Daoy (cell line): ENCODE measurements around the gene RNASE13. TPM values are rescaled to one million over a fixed set of nuclear protein-coding genes. Genes with fewer than 3 reads are reported as not detected.
"Not testable (repeated sequence)": the region's sequence is repeated elsewhere in the genome, so short reads cannot be mapped to it uniquely, and the experiment has no call there.

Source experiments
- DNase-seq: peaks from one replicate; pipeline ENCODE4 v3.0.0-alpha.2; 2015; ENCODE audit warnings: low read depth
- total RNA-seq: library from RNA; depleted of rRNA; stranded (reverse); fragments of >200 nt; shearing (Covaris generic); gene quantifications from 2 replicates; pipeline ENCODE4 v1.2.3, GENCODE V29; 2014

The RNASE13 gene
- total RNA-seq, 1 experiment from 2014 or later: not detected

- DNase-seq: peak; percentile 34
Measured at GRCh38 chr14:21042918-21043317, 8.3 kb upstream of the RNASE13 start.

GRCh38 chr14:21041676-21042433, 7.2 kb upstream of the RNASE13 start, which contains the start of gene RNASE7:
Gene RNASE7 (plus strand): TSS chr14:21042362. CDS start chr14:21042993, 631 bp downstream.
- peak; percentile 49 for DNase-seq

- not testable (repeated sequence) for DNase-seq
Measured at GRCh38 chr14:21040941-21041340, 6.3 kb upstream of the RNASE13 start.

GRCh38 chr14:21040370-21040925, 5.8 kb upstream of the RNASE13 start:
- DNase-seq: no peak

- DNase-seq: peak; percentile 46
Measured at GRCh38 chr14:21039585-21040369, 5.2 kb upstream of the RNASE13 start.

GRCh38 chr14:21038441-21039422, 4.1 kb upstream of the RNASE13 start:
- DNase-seq: no peak

GRCh38 chr14:21037156-21037555, 2.5 kb upstream of the RNASE13 start:
- DNase-seq: no peak

DNA sequence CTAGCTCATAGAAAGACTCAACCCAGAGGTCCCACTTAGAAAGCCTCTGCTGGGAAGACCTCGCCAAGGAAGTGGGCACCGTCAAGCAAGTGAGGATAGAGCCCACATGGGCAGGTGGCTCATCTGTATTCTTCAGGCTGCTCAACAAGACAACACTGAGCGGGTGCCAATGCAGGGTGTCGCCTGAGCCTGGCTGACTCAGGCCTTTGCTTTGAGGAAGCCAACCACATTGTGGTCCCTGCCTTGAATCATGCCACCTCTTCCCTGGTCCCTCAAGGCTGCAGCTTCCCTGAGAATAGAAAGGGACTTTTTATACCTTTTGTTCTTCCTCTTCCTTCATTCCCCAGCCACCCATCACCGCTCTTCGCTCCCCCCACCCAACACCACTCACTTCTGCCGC, 2.1 kb upstream of the RNASE13 start:
- DNase-seq: peak; percentile 48

- DNase-seq: no peak
Measured at GRCh38 chr14:21033133-21033698, 1.4 kb downstream of the RNASE13 start.

DNA sequence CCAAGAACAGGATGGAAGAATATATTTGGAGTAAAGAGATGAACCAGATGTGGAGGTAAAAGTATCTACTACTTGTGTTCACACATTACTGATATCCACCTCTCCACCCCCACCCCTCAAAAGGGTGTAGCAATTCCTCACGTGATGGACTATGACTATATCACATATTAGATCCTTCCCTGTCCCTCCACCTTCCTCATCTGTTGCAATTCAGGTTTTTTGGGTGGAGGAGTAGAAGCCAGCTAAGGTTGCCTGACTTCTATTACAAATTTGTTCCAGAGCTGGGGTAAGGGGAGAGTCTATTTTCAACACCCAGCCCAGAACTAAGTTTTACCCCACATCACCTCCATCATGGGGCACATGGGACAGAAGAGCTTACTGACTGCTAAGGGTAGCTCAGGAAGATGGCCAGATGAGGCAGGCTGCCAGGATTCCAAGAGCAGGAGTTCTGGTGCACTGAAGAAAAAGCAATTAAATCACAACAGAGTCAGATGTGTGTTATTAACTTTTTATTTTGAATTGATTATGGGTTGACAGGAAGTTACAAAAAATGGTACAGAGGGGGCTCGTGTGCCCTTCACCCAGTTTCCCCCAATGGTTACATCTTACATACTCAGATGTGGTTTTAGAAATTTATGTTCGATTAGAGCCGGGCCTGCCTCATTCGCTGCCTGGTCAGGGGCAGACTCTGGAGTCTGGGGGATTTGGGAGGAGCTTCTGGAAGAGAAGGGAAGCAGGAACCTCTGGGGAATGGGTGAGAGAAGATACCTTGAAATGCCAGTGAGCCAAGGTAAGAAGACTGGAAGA, 2.1 kb downstream of the RNASE13 start:
- no peak for DNase-seq

DNA sequence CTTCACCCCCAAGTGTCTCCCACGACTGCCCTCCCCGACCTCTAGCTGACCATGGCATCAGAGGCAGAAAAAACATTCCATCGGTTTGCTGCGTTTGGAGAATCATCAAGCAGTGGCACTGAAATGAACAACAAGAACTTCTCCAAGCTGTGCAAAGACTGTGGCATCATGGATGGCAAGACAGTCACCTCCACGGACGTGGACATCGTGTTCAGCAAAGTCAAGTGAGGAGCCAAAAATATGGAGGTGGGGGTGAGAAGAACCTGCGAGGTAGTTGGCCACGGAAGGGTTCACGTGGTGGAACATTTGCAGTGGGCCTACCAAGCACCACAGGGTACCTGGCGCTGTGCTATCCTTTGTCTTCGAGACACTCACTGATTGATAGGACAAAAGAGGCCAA, 4.1 kb downstream of the RNASE13 start:
- DNase-seq: no peak

DNA sequence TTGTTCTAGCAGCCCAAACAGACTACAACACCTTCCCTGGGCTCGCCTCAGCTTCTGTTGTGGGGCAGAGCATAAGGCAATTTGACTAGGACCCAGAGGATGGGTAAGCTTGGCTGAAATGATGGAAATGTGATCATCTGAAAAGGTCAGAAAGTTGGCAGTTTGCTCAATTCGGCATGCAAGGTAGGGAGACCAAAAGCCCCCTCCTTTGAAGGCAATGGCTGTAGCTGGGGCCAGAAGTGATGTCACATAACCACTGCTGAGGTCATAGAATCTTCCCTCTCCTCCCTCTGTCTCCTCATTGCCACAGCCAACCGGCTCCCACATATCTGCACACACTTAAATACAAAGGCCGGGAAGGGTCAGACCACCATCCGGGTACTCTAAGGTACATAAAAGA, 4.7 kb downstream of the RNASE13 start, which contains the start of gene TPPP2:
TSS of gene TPPP2 (plus strand) at position 301 of the 400 bp plus-strand sequence. CDS start 365 bp downstream, outside the sequence.
- no peak for DNase-seq

DNA sequence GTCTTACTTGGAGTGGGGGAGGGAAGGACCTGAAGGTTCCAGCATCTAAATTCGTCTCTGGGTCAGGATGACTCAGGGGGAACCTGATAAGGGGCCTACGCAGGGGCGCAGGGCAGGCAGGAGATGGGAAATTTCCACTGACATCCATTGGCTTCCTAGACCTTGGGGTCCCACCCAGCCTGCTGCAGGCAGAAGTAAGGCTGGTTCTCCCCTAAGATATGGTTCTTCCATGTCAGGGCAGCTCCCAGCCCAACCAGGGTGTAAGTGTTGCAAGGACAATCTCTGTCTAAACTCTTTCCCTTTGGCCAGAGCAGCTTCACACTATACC, 7.7 kb downstream of the RNASE13 start:
- peak; percentile 27 for DNase-seq

DNA sequence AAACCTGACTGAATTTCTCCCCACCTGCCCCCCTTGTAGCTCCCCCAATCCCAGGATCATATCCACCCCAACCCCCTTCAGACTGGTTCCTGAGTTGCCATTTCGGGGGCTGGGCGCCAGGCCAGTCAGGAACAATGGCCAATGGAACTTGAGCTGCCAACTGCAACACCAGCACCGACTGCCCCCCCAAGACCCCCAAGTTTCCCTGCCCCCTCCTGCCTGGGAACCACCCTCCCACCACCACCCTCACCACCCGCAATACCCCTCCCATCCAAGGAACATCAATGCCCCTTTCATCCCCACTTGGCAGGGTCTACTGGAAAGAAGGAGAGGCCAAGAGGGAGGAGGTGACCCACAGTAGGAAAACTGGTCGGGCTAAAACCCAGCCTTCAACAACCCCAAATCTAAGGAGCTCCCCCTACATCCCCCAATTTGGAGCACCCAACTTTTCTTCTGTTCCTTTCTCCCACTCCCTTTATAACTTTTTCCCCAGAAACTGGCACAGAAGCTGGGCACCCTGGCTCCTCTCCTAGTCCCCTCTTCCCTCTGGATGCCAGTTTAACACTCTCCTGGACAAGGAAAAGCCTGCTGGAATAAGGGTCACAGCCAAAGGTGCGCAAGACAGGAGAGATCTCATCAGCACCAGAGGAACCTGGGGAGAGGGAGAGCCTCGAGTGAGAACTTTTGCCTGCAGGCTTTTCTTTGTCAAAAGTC, 8.2 kb downstream of the RNASE13 start:
- DNase-seq: no peak

- DNase-seq: peak; percentile 16
Measured at GRCh38 chr14:21025371-21026273, 9.0 kb downstream of the RNASE13 start.

DNA sequence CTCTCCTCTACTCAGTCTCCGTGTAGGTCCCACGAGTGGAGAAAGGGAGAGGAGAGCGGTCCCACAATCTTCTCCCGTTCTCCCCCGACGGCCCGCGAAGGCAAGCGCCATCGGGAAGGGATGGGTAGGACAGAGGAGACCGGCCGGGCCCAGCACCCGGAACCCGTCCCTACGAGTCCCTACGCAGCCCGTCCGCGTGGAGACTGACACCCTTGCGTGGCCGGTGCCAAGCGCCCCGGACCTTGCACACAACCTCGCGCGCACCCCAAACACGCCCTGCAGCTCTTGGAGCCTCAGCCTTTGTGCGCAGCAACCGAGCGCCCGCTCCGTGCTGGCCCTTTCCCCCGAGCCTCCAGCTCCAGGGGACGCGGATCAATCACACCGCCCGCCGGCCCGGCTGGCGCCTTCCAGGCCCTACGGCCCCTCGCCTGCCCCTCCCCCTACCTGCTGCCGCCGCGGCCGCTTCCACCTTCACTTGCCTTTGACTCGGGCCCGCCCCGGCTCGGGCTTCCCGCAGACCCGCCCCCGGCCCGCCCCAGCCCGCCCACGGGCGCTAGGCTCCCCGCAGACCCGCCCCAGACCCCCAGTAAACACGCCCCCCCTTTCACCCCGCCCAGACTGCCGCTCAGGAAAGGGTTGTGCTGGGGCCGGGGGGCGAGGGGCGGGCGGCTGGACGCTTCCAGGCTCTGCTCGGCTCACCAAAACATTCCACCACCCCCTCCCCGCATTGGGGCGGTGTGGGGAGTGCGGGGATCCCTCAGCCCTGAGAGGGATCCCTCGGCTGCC, 9.8 kb downstream of the RNASE13 start, which contains the start of gene NDRG2:
TSS of gene NDRG2 (minus strand) at position 477 of the 786 bp plus-strand sequence. CDS start 1,746 bp downstream, outside the sequence.
- peak; percentile 70 for DNase-seq

- no peak for DNase-seq
Measured at GRCh38 chr14:21023817-21024584, 10.6 kb downstream of the RNASE13 start.
